CD4-positive, alpha-beta memory T cell (primary cell): Measurements from ENCODE around the gene RITA1. TPM values are rescaled to one million over a fixed set of nuclear protein-coding genes. Genes with fewer than 3 reads are reported as not detected.

Experiments
- CTCF ChIA-PET: fragments of 350-600 bp; sonication (Branson Sonifier 250); formaldehyde crosslinking; loops from one replicate; lab custom pipeline; 2021; ENCODE audit warnings: inconsistent platforms; ENCODE audit not compliant: partially characterized antibody; lab: Charles Lee
- POLR2A ChIA-PET: fragments of 350-600 bp; sonication (Branson Sonifier 250); formaldehyde crosslinking; loops from one replicate; lab custom pipeline; 2021; ENCODE audit not compliant: partially characterized antibody; lab: Charles Lee
- DNase-seq, 5 donors: peaks; one replicate each; pipeline versions ENCODE4 v3.0.0 to v3.0.0-alpha.2; 2020 to 2022; ENCODE audit warnings: mixed read lengths in 1 of 5
- H3K27ac ChIP-seq: one replicate; pipeline ENCODE4 v1.7.0; 2013; ENCODE audit warnings: low read depth, low read length
- H3K27me3 ChIP-seq: 2 replicates; pipeline ENCODE4 v1.7.0; 2013; ENCODE audit warnings: mild to moderate bottlenecking, low read length, moderate library complexity; ENCODE audit not compliant: insufficient read depth
- H3K36me3 ChIP-seq: 2 replicates; pipeline ENCODE4 v1.7.0; 2013; ENCODE audit warnings: mild to moderate bottlenecking, low read length, moderate library complexity; ENCODE audit not compliant: insufficient read depth
- H3K4me1 ChIP-seq: 2 replicates; pipeline ENCODE4 v1.7.0; 2013; ENCODE audit warnings: mild to moderate bottlenecking, low read length, moderate library complexity; ENCODE audit not compliant: insufficient read depth
- H3K4me3 ChIP-seq, 2 donors: one replicate each; pipeline ENCODE4 v1.7.0; 2013; ENCODE audit warnings: low read length in 2 of 2, mild to moderate bottlenecking in 1 of 2
- H3K9me3 ChIP-seq, 2 donors: one replicate each; pipeline ENCODE4 v1.7.0; 2013; ENCODE audit warnings: low read length in 2 of 2, control low read depth in 1 of 2; ENCODE audit not compliant: control insufficient read depth in 1 of 2
- H3K27ac Mint-ChIP-seq, 7 donors: one replicate each; pipeline ENCODE4 v1.8.0; 2020 to 2021; ENCODE audit warnings: mixed read lengths in 7 of 7, mild to moderate bottlenecking in 6 of 7, inconsistent platforms in 3 of 7, moderate library complexity in 3 of 7
- H3K27me3 Mint-ChIP-seq, 2 donors: one replicate each; pipeline ENCODE4 v1.8.0; 2020 to 2021; ENCODE audit warnings: mixed read lengths in 2 of 2
- H3K36me3 Mint-ChIP-seq, 2 donors: one replicate each; pipeline ENCODE4 v1.8.0; 2020 to 2021; ENCODE audit warnings: mixed read lengths in 2 of 2, inconsistent platforms in 1 of 2, mild to moderate bottlenecking in 1 of 2
- H3K4me1 Mint-ChIP-seq, 4 donors: one replicate each; pipeline ENCODE4 v1.8.0; 2020 to 2021; ENCODE audit warnings: mixed read lengths in 4 of 4, mild to moderate bottlenecking in 1 of 4
- H3K4me3 Mint-ChIP-seq, 8 donors: one replicate each; pipeline ENCODE4 v1.8.0; 2020 to 2021; ENCODE audit warnings: mixed read lengths in 8 of 8, mild to moderate bottlenecking in 7 of 8, moderate library complexity in 6 of 8, inconsistent platforms in 3 of 8
- H3K9me3 Mint-ChIP-seq, 8 donors: one replicate each; pipeline ENCODE4 v1.8.0; 2020 to 2021; ENCODE audit warnings: mixed read lengths in 8 of 8, mild to moderate bottlenecking in 5 of 8, inconsistent platforms in 3 of 8, moderate library complexity in 1 of 8
- intact Hi-C: fragments of 100-400 bp; cut with micrococcal nuclease; formaldehyde crosslinking; loops from one replicate; pipeline ENCODE4 v1.15.1; 2023
- polyA plus RNA-seq, 2 donors: library from polyadenylated mRNA; unstranded; fragments of 300-500 nt; fragmentation: Illumina TruSeq; gene quantifications; one replicate each; pipeline ENCODE4 v1.2.3, GENCODE V29; 2021
- total RNA-seq, 2 experiments: library from RNA; stranded (reverse); gene quantifications; one replicate each; pipeline ENCODE4 v1.2.3, GENCODE V29; 2021

The RITA1 gene
- total and polyA plus RNA-seq, 4 experiments from 2014 or later, result 12.8 to 25.9 (median 16.8) TPM

GRCh38 chr12:113154351-113154973 is 31.1 kb upstream of the RITA1 start:
- ChIA-PET CTCF (interaction anchor here (1.4 to 2.4 kb wide), 7 partner anchors 16 to 254 kb away, joined by 4 to 24 read pairs (median 6); partner anchors contain the start of gene RASAL1), POLR2A (interaction anchor here (1.0 to 1.4 kb wide), 2 partner anchors 21 to 30 kb away, joined by 3 to 4 read pairs; no protein-coding TSS in a partner anchor)
- H3K36me3 ChIP-seq, result peaks cover 13% of the 10 kb centered on the region
- H3K9me3 ChIP-seq, result no peaks in the 10 kb centered on the region
- Mint-ChIP-seq H3K27me3 (peaks cover 0 to 9% of the 10 kb centered on the region in 2 donors), H3K36me3 (peaks cover 10 to 25% of the 10 kb centered on the region in 2 donors), H3K4me1 (peaks cover 10 to 29% (median 14%) of the 10 kb centered on the region in 4 donors), H3K9me3 (no peaks in the 10 kb centered on the region), H3K27ac (peak overlapping the region in 2 of 7 donors; percentile 59 to 85), H3K4me3 (peak overlapping the region; percentile 18 to 86 (median 69))
- intact Hi-C loops, result loop anchor here (5.0 kb wide), 1 partner anchor 52 kb away; no protein-coding TSS in a partner anchor
- H3K27me3 ChIP-seq, result peaks cover 6% of the 10 kb centered on the region
- H3K4me1 ChIP-seq, result peaks cover 20% of the 10 kb centered on the region
- no peak overlapping the region for H3K27ac ChIP-seq
- H3K4me3 ChIP-seq, result peak overlapping the region in 1 of 2 donors; percentile 18
- DNase-seq, result peak in 2 of 5 donors; percentile 17 to 23

GRCh38 chr12:113155060-113155459 is 30.5 kb upstream of the RITA1 start:
- POLR2A ChIA-PET, result interaction anchor here (1.0 kb wide), 1 partner anchor 20 kb away, joined by 3 read pairs; no protein-coding TSS in a partner anchor
- Histone ChIP-seq H3K36me3 (peaks cover 19% of the 10 kb centered on the region), H3K27me3 (peaks cover 6% of the 10 kb centered on the region), H3K4me3 (no peak overlapping the region), H3K9me3 (no peaks in the 10 kb centered on the region), H3K27ac (no peak overlapping the region), H3K4me1 (peaks cover 20% of the 10 kb centered on the region)
- peaks cover 9 to 29% (median 13%) of the 10 kb centered on the region in 4 donors for H3K4me1 Mint-ChIP-seq
- H3K36me3 Mint-ChIP-seq, result peaks cover 15 to 31% of the 10 kb centered on the region in 2 donors
- H3K4me3 Mint-ChIP-seq, result peak overlapping the region in 3 of 8 donors; percentile 40 to 71 (median 58)
- no peaks in the 10 kb centered on the region for H3K9me3 Mint-ChIP-seq
- no peak overlapping the region for H3K27ac Mint-ChIP-seq
- intact Hi-C loops, result no loop called here
- CTCF ChIA-PET, result interaction anchor here (2.1 kb wide), 1 partner anchor 19 kb away, joined by 5 read pairs; no protein-coding TSS in a partner anchor
- DNase-seq, result no peak
- peaks cover 0 to 7% of the 10 kb centered on the region in 2 donors for H3K27me3 Mint-ChIP-seq

GRCh38 chr12:113155646-113156045 is 29.9 kb upstream of the RITA1 start:
- H3K9me3 Mint-ChIP-seq, result no peaks in the 10 kb centered on the region
- peaks cover 0 to 7% of the 10 kb centered on the region in 2 donors for H3K27me3 Mint-ChIP-seq
- Histone ChIP-seq H3K27ac (no peak overlapping the region), H3K4me1 (peaks cover 20% of the 10 kb centered on the region), H3K27me3 (peaks cover 6% of the 10 kb centered on the region), H3K36me3 (peaks cover 24% of the 10 kb centered on the region), H3K4me3 (no peak overlapping the region), H3K9me3 (no peaks in the 10 kb centered on the region)
- POLR2A ChIA-PET, result no interaction called here
- peak overlapping the region in 3 of 8 donors; percentile 17 to 40 (median 29) for H3K4me3 Mint-ChIP-seq
- peak overlapping the region in 1 of 7 donors; percentile 35 for H3K27ac Mint-ChIP-seq
- peaks cover 21 to 37% of the 10 kb centered on the region in 2 donors for H3K36me3 Mint-ChIP-seq
- intact Hi-C loops, result no loop called here
- no peak for DNase-seq
- peaks cover 9 to 29% (median 13%) of the 10 kb centered on the region in 4 donors for H3K4me1 Mint-ChIP-seq
- CTCF ChIA-PET, result interaction anchor here (2.1 kb wide), 1 partner anchor 18 kb away, joined by 5 read pairs; no protein-coding TSS in a partner anchor

DNA sequence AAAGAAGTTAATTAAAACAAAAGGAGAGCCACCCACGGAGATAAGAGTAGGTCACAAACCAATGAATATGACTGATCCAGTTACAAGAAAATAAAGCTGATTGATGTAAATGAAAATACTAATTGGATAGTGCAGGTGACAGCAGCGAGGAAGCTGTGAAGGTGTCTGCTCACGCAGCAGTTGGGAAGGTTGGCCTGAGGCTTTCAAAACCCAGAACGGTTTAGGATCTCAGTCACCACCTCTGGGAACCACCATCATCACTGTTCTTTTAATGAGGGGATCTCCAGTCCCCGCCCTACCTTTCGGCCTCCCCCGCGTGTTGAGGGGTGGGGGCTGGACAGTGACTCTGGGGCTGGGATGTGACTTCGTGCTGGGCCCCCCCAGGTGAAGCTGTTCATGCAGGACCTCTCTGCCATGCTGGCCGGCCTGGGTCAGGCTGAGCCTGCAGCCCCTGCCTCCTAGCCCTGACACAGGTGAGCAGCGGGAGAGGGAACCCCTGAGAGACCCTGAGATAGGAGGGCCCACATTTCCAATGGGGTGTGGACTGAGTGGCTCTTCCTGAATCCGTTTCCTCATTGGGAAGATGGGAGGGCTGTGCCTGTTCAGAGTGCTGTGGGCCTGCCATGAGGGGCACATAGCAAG is 28.2 kb upstream of the RITA1 start:
- ChIA-PET POLR2A (no interaction called here), CTCF (interaction anchor here (1.0 to 1.4 kb wide), 4 partner anchors 17 to 164 kb away, joined by 3 to 5 read pairs (median 4); no protein-coding TSS in a partner anchor)
- Mint-ChIP-seq H3K4me3 (peak overlapping the region in 1 of 8 donors; percentile 10), H3K9me3 (no peaks in the 10 kb centered on the region), H3K27me3 (peaks cover 0 to 3% of the 10 kb centered on the region in 2 donors), H3K27ac (peak overlapping the region in 2 of 7 donors; percentile 21 to 62), H3K36me3 (peaks cover 28 to 48% of the 10 kb centered on the region in 2 donors), H3K4me1 (peaks cover 4 to 29% (median 10%) of the 10 kb centered on the region in 4 donors)
- H3K4me3 ChIP-seq, result no peak overlapping the region
- no peak for DNase-seq
- no peaks in the 10 kb centered on the region for H3K27me3 ChIP-seq
- intact Hi-C loops, result no loop called here
- no peaks in the 10 kb centered on the region for H3K9me3 ChIP-seq
- H3K27ac ChIP-seq, result no peak overlapping the region
- H3K4me1 ChIP-seq, result peaks cover 19% of the 10 kb centered on the region
- H3K36me3 ChIP-seq, result peaks cover 30% of the 10 kb centered on the region

- Histone ChIP-seq H3K27ac (no peak overlapping the region), H3K9me3 (no peaks in the 10 kb centered on the region), H3K4me1 (peaks cover 11% of the 10 kb centered on the region), H3K27me3 (no peaks in the 10 kb centered on the region), H3K4me3 (no peak overlapping the region), H3K36me3 (peaks cover 43% of the 10 kb centered on the region)
- Mint-ChIP-seq H3K27ac (peak overlapping the region in 1 of 7 donors; percentile 54), H3K4me3 (no peak overlapping the region), H3K4me1 (peaks cover 3 to 19% (median 5%) of the 10 kb centered on the region in 4 donors), H3K36me3 (peaks cover 30 to 55% of the 10 kb centered on the region in 2 donors), H3K27me3 (peaks cover 0 to 2% of the 10 kb centered on the region in 2 donors), H3K9me3 (no peaks in the 10 kb centered on the region)
- intact Hi-C loops, result no loop called here
- DNase-seq, result no peak
- ChIA-PET POLR2A (no interaction called here), CTCF (interaction anchor here (1.0 to 1.4 kb wide), 3 partner anchors 8 to 110 kb away, joined by 3 to 5 read pairs (median 4); no protein-coding TSS in a partner anchor)
Measured at GRCh38 chr12:113158439-113159203, 26.9 kb upstream of the RITA1 start.

- Mint-ChIP-seq H3K27ac (no peak overlapping the region), H3K9me3 (no peaks in the 10 kb centered on the region), H3K36me3 (peaks cover 34 to 57% of the 10 kb centered on the region in 2 donors), H3K4me1 (peaks cover 0 to 14% (median under 1%) of the 10 kb centered on the region in 4 donors), H3K27me3 (peaks cover 0 to 2% of the 10 kb centered on the region in 2 donors), H3K4me3 (no peak overlapping the region)
- Histone ChIP-seq H3K36me3 (peaks cover 53% of the 10 kb centered on the region), H3K4me3 (no peak overlapping the region), H3K9me3 (no peaks in the 10 kb centered on the region), H3K27ac (no peak overlapping the region), H3K4me1 (no peaks in the 10 kb centered on the region), H3K27me3 (no peaks in the 10 kb centered on the region)
- no peak for DNase-seq
- POLR2A ChIA-PET, result no interaction called here
- CTCF ChIA-PET, result interaction anchor here (0.8 to 1.2 kb wide), 2 partner anchors 10 to 14 kb away, joined by 3 to 5 read pairs; no protein-coding TSS in a partner anchor
- intact Hi-C loops, result no loop called here
Measured at GRCh38 chr12:113159937-113160336, 25.6 kb upstream of the RITA1 start.
